GM12873 (cell line): ENCODE measurements around the gene DMD.

Experiments used
- CTCF ChIP-seq: IDR thresholded peaks from 2 replicates; pipeline ENCODE4 v1.5.1; 2012; ENCODE audit warnings: low read depth, mild to moderate bottlenecking, moderate library complexity, low read length, control low read depth; ENCODE audit not compliant: insufficient read depth; ENCODE audit errors: missing control alignments

DMD gene

GRCh38 chrX:31570658-31571057, 1640.7 kb downstream of the DMD start:
- no peak for TF ChIP-seq CTCF

DNA sequence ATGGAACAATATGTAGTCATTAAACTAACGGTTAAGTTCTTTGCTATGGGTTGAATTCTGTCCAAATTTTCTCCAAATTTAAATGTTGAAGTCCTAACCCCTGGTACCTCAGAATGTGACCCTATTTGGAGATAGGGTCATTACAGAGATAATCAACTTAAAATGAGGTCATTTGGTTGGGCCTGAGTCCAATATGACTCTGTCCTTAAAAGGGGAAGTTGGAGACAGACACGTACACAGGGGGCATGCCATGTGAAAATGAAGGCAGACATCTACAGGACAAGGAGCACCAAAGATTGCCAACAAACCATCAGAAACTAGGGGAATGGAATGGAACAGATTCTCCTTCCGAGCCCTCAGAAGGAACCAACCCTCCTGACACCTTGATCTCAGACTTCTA, 1647.6 kb downstream of the DMD start:
- no peak for TF ChIP-seq CTCF

GRCh38 chrX:31555506-31555905, 1655.8 kb downstream of the DMD start:
- TF ChIP-seq CTCF: no peak

DNA sequence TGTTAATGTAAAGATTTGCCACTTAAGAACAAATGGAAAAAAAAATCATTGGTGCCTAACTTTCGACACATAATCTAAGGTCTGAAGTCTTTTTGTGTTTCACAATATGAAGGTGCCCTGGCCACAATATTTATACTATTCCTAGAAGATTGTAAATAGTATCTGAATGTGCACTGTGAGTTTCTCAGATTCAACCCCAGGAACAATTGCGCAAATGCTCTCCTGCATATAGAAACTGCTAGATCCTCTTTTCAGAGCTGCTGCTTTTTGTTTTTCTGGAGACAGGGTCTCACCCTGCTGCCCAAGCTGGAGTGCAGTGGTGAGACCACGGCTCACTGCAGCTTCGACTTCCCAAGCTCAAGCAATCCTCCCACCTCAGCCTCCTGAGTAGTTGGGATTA, 1659.4 kb downstream of the DMD start:
- no peak for TF ChIP-seq CTCF

- no peak for TF ChIP-seq CTCF
These were observed 1661.2 kb downstream of the DMD start for GRCh38 chrX:31550158-31550557.

DNA sequence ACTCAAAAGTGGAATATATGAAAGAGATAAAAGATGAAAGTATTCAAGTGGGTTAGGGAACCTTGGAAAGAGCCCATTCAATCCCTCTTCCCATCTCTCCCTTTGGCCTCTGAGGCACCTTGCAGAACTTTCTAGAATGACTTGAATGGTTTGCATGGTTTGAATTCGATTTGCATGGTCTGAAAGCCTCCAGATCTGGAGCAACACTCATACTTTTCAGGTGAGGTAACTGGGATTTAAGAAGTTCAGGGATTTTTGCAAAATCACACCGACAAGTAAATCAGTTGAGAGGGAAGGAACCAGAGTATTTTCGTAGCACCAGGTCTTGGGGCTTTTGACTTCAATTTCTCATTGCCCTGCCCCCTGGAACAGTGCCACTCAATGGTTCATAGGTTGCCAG, 1663.5 kb downstream of the DMD start:
- no peak for TF ChIP-seq CTCF

DNA sequence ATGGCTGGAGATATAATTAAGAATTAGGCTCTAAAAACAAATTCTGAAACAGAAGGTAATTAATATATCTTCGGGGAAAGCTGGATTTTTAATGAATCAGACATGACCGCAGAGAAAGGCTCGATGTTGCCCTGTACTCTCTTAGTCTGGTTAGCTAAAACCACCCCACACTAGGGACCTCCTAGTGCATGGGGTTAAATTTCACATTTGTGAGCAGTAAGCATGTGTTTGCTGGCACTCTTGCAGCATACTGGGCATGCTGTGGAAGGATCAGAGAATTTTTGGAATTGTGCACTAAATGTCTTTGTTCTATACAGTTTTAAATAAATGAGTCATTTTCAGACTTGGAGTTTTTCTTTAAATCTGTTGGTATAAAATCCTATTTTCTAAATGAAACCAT, 1663.9 kb downstream of the DMD start:
- no peak for TF ChIP-seq CTCF

GRCh38 chrX:31546126-31546525, 1665.2 kb downstream of the DMD start:
- TF ChIP-seq CTCF: no peak
